NCI-H2196 treated with DMSO at 0.1 percent for 48 hours (cell line): ENCODE results near the gene ITIH4.

Experiments used
- DNase-seq: peaks from one replicate; lab custom pipeline; 2025; ENCODE audit not compliant: unreplicated experiment; lab: John Stamatoyannopoulos, UW

Gene ITIH4

GRCh38 chr3:52771702-52772101 is 58.8 kb downstream of the ITIH4 start:
- DNase-seq = no peak

GRCh38 chr3:52771334-52771681 is 59.2 kb downstream of the ITIH4 start:
- no peak for DNase-seq

- peak; percentile 68 for DNase-seq
Measured at GRCh38 chr3:52770496-52771333, 59.8 kb downstream of the ITIH4 start, which contains the start of gene NEK4. Gene NEK4 (minus strand): TSS chr3:52770940. CDS start chr3:52770746, 194 bp downstream.

- no peak for DNase-seq
Measured at GRCh38 chr3:52769786-52770455, 60.6 kb downstream of the ITIH4 start.

- no peak for DNase-seq
Measured at GRCh38 chr3:52763466-52763865, 67.0 kb downstream of the ITIH4 start.
